SH-SY5Y (cell line): ENCODE results near the gene CFAP20.

Experiments used
- GATA2 ChIP-seq: IDR thresholded peaks from 2 replicates; pipeline ENCODE4 v1.6.1; 2011; ENCODE audit warnings: mild to moderate bottlenecking, low read depth, low read length
- GATA3 ChIP-seq: IDR thresholded peaks from 2 replicates; pipeline ENCODE4 v1.6.1; 2011; ENCODE audit warnings: low read depth, mild to moderate bottlenecking, low read length, moderate library complexity

The CFAP20 gene

DNA sequence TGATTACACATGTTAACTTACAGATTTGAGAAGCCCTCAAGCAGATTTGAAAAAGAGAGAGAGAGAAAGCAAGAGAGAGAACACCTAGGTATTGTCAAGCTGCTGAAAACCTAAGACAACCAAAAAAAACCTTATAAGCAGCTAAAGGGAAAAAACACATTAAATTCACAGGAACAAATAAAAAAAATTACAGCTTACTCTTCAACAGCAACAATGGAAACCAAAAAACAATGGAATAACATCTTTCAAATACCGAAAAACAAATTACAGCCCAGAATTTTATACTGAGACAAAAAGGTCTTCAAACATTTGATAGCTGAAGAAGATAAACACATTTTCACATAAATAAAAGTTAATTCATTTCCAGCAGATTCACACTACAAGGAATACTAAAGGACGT, 8.4 kb upstream of the CFAP20 start:
- TF ChIP-seq GATA2 (no peak), GATA3 (no peak)

DNA sequence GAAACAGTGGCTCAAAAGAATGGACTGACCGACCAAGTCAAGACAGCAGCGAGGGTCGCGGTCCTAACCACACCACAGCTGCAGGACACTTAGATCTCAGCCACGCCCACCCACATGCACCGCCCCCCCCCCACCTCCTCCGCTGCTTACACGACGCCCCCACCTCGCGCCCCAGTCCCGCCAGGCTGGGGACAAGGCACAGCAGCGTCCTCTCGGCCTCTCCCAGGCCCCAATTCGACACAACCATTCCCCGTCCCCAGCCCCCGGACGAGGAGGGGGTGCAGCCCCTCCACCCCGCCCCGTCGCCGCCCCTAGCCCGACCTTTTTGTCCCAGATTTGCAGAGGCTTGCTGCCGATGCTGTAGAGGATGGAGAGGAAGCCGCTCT, 477 bp downstream of the CFAP20 start:
- no peak for TF ChIP-seq GATA3
- TF ChIP-seq GATA2, result no peak

DNA sequence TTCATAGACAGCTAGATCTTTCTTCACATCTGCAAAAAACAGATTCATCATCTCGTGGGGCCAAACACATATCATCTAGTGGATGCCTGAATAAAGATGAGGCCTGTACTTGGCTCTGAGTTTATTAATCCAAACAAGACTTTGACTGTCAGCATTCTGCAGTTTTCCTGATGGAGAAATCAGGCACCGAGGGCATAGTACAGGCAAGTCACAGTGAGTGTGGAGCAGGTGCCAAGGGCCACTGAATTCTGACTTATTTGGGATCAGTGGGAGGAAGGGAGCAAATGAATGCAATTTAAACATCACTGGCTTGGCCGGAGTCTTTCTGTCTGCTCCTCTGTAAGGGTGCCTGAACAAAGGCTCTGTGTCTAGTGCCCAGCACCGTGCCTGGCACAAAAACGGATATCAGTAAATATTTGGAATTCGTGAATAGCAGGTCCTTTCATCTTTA, 975 bp downstream of the CFAP20 start:
- no peak for TF ChIP-seq GATA2
- no peak for TF ChIP-seq GATA3

DNA sequence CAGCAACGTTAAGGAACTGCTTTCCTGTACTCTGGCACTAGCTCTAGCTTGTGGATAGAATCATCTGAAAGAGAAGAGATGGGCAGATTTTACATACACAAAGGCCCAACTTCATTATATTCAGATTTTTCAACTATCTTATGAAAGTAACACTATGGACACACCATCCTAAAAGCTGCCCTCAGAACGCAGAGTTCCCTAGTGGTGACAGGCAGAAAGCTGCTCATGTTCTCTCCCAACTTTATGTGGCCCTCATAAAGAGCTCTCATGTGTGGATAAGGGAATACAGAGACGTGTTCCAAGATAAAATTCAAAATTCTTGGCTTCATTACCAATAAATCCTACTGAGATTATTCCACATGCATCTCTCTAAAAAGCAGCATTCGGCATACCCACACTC, 1.5 kb downstream of the CFAP20 start:
- TF ChIP-seq GATA3 (no peak), GATA2 (no peak)

DNA sequence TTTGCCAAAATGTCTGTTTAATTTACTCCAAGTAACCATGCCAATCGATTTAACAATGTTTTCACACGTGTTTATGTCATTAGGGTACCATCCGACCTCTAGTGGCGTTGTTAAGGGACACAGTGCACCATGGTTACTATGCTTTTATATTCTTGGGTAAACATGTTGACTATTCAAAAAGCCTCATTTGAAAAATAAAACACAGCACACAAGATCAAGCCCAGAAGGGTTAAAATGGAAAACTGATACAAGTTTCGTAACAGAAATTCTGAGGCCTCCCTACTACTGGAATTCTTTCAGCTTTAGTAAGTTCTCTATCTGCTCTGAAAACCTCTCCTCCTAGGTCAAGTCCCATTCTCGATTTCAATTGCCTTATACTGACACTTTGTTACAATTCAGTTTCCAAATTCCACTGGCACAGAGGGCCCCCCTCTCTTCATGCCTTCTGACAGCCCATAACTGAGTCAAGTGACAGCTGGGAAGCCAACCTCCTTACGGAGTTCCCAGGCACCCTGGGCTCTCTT, 2.1 kb downstream of the CFAP20 start:
- no peak for TF ChIP-seq GATA2
- TF ChIP-seq GATA3, result no peak

DNA sequence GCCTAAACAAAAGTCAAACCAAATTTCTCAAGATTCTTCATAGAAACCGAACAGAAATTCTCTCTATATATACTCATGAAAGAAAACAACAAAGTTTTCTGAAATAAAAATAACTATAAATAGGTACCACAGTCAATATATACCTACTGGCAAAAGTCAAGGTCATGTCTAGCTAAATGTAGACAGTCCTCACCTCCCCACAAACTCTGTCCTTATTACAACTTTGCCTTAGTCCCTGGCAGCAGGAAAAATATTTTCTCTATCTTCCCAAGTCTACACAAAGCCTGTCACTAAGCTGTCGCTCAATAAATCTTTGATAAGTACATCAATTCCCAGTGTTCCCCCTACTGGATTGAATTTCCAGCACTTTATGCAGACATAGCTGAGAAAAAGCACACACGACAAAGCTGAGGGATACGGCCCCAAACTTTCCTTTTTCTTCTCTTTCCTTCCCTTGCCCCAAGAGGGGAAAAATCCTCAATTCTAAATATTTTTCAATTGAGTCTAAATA, 2.7 kb downstream of the CFAP20 start:
- TF ChIP-seq GATA2 (no peak), GATA3 (no peak)

DNA sequence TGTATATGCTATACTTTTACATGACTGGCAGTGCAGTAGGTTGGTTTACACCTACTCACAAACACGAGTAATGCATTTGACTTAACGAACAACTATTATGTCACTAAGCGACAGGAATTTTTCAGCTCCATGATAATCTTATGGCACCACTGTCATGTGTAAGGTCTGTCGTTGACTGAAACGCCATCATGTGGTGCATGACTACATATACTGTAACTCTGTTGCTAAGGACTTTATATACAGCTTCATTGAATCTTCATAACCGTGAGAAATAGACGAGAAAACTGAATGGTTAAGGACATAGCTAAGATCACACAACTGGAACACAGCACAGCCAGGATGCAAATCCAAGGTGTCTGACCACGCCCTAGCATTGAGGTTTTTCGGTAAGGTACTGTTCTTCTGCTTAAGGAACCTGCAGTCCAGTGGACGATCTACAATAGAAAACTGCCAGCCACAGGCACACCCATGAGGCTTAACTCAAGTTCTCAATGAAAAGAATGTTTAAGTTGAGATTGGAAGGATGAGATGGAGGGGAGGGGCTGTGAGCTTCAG, 3.3 kb downstream of the CFAP20 start:
- no peak for TF ChIP-seq GATA2
- TF ChIP-seq GATA3, result no peak

DNA sequence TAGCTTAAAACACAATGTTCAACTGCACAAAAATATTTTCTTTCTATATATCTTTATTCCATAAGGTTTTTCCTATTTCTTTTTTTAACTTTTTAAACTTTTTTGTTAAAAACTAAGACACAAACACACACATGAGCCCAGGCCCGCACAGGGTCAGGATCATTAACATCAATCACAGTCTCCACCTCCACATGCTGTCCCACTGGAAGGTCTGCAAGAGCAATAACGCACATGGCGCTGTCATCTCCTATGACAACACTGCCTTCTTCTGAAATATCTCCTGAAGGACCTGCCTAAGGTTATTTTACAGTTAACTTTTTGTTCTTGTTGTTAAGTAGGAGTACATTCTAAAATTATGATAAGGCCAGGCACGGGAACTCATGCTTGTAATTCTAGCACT, 4.1 kb downstream of the CFAP20 start:
- no peak for TF ChIP-seq GATA2
- no peak for TF ChIP-seq GATA3

DNA sequence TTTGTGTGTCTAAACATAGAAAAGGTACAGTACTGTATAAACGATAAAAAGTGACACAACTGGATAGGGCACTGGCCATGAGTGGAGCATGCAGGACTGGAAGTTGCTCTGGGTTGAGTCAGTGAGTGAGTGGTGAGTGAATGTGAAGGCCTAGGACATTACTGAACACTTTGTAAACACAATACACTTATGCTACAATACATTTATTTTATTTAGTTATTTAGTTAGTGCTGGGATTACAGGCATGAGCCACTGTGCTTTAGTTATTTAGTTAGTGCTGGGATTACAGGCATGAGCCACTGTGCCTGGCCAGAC, 4.6 kb downstream of the CFAP20 start:
- no peak for TF ChIP-seq GATA3
- no peak for TF ChIP-seq GATA2

DNA sequence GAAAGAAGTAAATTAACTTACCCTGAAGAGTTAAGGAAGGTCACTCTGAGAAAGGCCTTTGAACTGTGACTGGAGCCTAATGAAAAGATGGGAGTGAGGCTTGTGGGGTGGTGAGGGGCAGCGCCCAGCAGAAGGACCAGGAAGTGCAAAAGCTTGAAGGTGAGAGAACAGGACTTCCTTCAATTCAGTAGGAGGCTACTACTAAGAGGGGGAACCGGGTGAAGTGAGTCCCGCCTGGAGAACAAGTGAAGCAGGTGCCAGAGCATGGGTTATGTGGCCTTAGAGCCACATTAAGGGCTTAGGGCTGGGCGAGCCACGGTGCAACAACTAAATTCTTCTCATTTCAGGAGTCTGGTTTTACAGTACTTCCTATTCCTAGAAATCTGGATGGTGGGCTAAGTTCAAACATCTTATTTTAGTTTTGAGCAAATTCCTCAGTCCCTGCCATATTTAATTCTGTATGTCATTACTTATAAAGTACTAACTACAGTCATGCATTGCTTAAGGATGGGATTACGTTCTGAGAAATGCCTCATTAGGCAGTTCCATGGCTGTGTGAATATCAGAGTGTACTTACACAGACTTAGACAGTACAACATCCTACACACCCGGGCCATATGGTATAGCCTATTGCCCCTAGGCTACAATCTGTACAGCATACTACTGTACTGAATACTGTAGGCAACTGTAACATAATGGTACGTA, 5.1 kb downstream of the CFAP20 start:
- TF ChIP-seq GATA3 (no peak), GATA2 (no peak)

DNA sequence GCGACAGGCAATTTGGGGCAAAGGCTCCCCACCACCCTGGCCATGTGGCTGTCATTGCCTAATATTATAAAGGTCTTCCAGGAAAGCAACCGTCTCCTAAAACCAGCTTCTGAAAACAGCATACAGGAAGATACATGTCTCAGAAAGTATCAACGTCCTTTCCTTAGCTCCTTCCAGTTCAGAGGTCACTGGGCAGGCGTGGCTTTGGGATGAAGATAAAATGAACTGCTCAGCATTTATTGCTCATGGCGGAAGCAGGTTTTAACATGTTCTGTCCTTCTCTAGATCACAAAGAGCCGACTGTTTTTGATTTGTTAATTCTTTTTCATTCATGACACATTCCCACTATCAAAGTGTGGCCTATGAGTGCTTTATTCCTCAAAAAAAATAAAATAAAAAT, 8.0 kb downstream of the CFAP20 start:
- TF ChIP-seq GATA2, result no peak
- no peak for TF ChIP-seq GATA3

DNA sequence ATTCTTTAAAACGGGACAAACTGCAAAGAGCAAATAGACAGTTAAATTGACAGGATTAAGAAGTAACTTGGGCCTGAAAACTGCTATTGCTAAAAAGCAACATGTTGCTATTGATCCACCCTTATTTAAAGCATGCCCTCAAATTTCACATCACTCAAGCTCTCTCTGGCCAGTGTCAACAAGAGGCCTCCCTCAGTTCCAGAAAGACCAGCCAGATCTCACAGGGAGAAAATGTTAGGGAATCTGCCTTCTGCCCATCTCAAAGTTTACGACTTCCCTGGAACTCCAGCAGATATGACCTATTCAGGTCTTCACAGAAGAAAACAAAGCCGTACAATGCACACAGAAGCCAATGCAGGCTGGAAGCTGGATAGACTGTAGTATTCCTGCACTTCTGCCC, 8.9 kb downstream of the CFAP20 start:
- TF ChIP-seq GATA3, result no peak
- no peak for TF ChIP-seq GATA2

DNA sequence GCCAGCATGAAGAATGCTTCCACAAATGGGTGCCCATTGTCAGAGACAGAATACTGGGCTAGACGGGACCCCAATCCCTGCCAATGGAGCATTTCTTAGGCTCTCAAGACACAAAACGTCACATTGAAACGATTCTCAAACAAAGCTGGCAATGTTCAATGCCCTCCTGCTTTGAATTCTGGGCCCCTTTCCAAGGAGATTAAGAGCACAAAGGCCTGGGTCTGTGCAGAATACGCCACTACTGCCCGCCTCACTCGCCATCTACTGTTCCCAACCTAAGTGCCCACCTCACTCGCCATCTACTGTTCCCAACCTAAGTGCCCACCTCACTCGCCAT, 9.7 kb downstream of the CFAP20 start:
- TF ChIP-seq GATA3 (no peak), GATA2 (no peak)

DNA sequence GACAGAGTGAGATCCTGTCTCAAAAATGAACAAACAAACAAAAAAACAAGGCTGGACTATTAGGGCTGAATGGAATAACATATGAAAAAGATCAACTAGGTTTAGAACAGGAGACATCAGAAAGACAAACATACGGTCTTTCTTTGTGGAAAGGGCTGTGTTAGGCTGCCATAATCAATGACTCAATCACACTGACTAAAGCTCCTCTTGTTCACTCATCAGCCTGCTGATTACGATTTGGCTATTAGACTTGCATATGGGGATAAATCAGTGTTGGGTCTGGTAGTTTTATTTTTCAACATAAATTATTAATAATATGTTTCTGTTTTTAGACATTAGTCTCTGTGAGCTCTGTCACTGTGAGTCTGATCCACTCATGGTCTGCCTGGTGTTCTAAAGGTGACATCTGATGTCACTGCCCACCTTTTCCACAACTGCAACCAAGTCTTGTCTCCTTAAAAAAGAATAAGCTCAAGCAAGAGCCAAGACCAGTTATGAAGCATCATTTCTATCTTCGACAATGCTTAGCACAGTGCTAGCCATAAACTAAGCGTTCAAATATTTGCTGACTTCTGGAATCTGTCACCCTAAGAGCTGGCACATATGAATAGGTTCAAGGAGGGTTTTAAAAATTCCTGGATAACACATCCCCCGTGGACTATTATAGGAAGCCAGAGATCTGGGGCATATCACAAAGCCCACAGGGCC, 10.2 kb downstream of the CFAP20 start:
- no peak for TF ChIP-seq GATA2
- TF ChIP-seq GATA3, result no peak

DNA sequence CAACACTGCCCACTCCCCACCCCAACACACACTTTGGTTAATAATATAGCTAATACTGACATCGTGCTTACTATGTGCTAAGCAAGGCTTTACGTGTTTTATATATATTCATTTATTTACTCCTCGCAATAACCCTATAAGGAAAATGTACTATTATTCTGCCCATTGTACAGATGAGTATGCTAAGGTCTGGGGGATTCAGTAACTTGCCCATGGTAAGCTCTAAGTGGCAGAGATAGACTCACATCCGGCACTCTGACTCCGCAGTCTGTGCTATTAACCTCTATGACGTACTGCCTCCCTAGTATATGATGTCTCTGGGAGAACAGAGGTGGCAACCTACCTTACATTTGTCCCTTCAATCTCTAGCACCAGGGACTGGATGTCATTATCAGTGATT, 12.7 kb downstream of the CFAP20 start:
- TF ChIP-seq GATA2, result no peak
